Activated effector memory CD4-positive, alpha-beta T cell treated with anti-CD3 and anti-CD28 coated beads, Interleukin-2, amount 50 U/mL, for 16 hours (primary cell): ENCODE measurements around the gene KLHL17.
"Not testable (repeated sequence)": the region's sequence is repeated elsewhere in the genome, so short reads cannot be mapped to it uniquely, and the experiment has no call there.

Experiments used
- DNase-seq: peaks from one replicate; pipeline ENCODE4 v3.0.0-alpha.2; 2020

KLHL17 gene

DNA sequence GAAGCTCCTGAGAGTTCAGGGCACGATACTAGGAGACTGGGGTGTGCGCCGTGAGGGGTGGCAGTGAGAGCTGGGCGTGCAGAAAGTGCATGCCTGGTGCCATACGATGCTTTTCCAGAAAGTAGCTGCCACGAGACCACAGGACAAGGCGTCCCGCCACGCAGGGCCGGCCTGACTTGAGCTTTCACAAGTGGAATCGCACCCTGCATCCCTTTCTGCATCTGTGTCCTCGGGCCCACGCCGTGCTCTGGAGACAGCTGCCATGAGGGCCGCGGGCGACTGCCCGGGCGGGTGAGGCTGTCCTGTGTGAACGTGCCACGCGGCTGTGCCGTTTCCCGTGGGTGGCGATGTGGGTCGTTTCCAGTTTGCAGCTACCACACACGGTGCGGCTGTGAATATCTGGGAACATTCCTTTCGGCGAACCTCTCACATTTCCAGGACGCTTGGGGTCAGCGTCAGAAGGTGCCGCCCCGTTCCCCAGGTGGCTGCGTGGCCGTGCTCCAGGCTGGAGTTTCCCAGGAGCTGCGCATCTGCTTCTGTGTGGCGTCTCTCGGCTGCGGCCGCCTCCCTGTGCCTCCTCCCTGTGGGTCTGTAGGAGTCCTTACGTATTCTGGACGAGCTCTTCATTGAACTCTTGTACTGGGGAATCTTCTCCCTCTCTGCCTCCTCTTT, 22.5 kb downstream of the KLHL17 start:
- no peak for DNase-seq

DNA sequence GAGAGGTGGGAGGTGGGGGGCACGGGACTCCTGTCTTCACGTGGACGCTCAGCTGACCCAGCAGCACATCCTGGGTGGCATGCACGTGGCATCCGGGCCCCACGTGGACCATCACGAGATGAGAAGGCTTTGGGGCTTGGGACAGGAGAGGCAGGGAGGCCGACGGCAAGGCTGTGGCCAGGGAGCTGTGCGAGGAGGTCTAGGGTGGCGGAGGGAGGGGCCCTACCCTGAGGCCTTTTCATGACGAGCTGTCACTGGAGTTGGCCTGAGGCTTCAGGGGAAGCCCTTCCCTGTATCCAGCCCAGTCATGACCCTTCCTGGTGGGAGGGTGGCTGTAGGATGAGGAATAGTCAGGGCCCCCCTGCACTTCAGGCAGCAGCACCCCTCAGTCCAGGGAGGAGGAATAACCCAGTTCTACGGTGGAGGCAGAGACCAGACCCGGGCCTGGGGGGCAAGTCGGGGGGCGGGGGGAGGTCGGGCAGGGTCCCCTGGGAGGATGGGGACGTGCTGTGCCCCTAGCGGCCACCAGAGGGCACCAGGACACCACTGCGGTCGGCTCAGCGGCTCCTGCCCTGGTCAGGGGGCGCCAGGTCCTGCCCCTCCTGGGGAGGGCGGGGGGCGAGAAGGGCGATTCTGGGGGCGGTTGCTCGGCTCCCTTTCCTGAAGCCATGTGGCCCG, 23.6 kb downstream of the KLHL17 start:
- DNase-seq: peak; percentile 88

DNA sequence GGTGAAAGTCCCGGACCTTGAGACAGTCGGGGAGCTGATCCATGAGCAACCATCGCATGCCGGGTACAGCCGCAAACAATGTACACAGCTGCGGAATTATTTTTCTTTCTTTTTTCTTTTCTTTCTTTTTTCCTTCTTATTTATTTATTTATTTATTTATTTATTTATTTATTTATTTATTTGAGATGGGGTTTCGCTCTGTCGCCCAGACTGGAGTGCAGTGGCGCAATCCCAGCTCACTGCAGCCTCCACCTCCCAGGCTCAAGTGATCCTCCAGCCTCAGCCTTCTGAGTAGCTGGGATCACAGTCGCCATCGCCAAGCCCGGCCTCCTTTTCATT, 24.1 kb downstream of the KLHL17 start:
- no peak for DNase-seq

- DNase-seq: no peak
These were observed 24.7 kb downstream of the KLHL17 start for GRCh38 chr1:985126-985525.

DNA sequence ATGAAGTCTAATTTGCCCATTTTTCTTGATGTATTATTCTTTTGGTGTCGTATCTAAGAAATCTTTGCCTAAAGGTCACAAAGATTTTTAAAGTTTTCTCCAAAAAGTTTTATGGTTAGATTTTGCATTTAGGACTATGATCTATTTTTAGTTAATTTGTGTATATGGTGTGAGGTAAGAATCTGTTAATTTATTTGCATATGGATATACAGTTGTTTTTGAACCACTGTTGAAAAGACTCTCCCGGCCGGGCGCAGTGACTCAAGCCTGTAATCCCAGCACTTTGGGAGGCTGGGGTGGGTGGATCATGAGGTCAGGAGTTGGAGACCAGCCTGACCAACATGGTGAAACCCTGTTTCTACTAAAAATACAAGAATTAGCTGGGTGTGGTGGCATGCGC, 27.7 kb downstream of the KLHL17 start:
- not testable (repeated sequence) for DNase-seq

- DNase-seq: not testable (repeated sequence)
These were observed 30.9 kb downstream of the KLHL17 start for GRCh38 chr1:991275-991674.

- no peak for DNase-seq
These were observed 31.5 kb downstream of the KLHL17 start for GRCh38 chr1:991895-992294.

DNA sequence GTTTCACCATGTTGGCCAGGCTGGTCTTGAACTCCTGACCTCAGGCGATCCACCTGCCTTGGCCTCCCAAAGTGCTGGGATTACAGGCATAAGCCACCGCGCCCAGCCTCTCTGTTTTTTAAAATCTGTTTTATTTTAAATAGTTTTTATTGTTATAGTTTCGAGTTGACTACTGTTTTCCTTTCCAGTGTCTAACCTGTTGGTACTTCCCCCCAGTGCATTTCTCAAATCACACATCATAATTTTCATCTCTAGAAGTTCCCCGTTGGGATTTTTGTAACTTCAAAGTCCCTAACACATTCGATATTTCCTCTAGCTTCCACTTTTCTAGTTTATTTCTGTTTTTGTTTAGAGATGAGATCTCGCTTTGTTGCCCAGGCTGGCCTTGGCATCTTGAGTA, 32.0 kb downstream of the KLHL17 start:
- no peak for DNase-seq

DNA sequence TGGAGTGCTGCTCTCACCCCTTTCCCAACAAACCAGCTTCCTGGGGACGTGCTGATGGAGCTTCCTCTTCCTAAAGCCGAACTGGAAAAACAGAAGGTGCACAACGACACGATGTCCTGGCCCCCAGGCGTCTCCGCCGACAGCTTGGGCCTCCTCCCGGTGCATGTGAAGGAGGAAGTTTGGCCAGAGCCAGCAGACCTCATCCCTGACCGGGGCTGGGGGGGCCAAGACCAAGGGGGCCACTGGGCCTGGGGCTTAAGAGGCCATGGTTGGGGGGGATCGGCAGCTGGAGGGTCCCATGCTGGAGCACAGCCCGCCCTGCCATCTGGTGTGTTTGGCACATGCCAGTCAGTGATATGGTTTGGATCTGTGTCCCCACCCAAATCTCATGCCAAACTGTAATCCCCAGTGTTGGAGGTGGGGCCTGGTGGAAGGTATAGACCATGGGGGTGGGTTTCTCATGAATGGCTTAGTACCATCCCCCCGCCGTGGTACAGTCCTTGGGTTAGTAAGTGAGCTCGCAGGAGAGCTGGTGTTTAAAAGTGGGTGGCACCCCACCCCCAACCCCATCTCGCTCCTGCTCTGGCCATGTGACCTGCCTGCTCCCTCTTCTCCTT, 33.1 kb downstream of the KLHL17 start:
- no peak for DNase-seq

GRCh38 chr1:994546-994945, 34.2 kb downstream of the KLHL17 start:
- DNase-seq: not testable (repeated sequence)

DNA sequence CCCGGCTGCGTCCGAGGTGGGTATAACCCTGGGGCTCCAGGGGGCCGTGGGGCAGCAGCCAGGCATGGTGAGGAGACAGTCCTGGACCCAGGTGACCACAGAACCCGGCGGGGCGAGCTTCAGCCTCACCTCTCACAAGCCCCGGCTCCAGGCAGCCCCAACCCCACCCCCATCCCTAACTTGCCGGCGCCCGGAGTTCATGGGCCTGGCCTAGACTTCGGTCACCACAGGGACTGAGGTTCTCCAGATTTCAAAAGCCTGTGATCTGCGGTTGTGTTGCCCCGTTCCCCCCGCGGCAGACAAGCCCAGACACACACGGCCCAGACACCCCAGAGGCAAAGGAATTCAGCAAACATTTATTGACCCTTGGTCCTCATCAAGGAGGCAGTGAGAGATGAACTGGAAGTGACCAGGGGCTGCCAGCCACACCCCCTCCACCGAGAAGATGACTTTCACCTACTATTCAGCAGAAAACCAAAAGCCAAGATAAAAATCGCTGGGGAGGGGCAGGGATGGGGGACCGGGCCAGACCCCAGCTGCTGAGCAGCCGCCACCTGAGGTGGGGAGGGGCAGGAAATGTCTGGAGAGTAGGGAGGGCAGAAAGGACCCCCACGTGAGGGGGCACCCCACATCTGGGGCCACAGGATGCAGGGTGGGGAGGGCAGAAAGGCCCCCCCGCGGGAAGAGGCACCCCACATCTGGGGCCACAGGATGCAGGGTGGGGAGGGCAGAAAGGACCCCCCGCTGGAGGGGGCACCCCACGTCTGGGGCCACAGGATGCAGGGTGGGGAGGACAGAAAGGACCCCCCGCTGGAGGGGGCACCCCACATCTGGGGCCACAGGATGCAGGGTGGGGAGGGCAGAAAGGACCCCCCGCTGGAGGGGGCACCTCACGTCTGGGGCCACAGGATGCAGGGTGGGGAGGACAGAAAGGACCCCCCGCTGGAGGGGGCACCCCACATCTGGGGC, 35.6 kb downstream of the KLHL17 start:
- DNase-seq: no peak

DNA sequence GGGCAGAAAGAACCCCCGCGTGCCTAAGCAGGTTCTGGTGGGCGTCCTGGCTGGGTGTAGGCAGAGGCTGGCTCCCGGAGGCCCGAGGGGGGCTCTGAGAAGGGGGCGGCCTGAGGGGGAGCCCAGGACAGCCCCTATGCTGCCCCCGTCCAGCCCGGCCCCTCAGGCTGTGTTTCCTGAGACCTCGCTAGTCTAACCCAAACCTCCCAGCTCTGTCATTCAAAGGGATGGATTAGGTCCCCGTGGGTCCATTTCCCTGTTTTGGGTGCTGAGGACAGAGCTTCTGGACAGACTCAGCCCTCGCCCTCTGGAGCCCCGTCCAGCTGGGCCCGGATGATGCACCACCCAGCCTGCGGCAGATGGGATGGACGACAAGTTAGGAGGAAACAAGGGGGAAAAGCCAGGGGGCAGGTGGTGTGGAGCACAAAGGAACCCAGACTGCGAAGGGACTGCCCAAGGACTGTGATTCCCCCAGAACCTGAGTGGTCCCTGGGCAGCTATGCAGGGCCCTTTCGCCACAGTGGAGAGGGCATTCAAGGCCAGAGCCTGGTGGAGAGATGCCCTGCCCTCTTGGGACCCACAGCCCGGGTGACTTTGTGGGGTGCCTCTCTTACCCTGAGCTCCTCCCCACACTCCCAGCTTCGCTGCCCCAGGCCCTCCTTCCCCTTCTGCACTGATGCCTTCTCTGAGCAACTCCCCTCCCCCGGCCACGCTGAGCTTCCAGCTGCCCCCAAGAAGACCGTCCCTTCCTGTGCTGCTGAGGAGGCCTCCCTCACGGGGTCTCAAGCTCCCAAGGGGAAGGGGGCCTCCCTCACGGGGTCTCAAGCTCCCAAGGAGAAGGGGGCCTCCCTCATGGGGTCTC, 36.7 kb downstream of the KLHL17 start:
- DNase-seq: no peak

GRCh38 chr1:997713-997992, 37.3 kb downstream of the KLHL17 start:
- no peak for DNase-seq

DNA sequence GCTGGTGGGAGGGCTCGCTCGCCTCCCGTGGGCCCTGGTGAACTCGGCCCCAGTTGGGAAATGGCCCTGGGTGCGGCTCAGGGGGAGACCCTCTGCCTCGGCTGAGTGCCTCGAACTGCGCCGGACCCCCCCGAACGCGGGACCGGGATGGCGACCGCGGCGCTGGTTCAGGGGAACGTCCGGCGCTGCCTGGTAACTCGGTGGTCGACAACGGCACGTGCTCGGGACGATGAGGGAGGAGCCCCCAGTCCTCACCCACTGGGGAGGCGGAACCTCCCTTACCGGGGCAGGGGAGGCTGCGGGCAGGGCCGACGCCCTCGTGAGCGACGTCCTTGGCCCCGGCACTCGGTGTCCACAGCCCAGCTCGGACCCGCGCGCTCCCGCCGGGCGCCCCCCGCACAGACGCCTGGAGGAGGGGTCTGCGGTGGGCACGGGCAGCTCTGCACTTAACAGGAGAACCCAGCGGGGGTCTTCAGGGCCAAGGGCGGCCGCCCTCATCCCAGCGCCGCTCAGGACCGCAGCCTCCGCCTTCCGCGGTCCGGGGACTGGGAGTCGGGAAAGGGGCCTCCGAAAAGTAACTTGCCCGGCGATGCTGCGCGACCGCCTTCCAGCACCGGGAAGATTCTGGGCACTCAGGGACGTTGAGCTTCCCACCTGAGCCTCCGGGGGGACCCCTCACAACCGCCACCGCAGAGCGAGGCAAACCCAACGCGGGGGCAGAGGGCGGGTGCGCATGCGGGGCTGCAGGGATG, 37.8 kb downstream of the KLHL17 start:
- DNase-seq: no peak

- DNase-seq: no peak
These were observed 38.3 kb downstream of the KLHL17 start for GRCh38 chr1:998745-998994.

- DNase-seq: no peak
These were observed 38.8 kb downstream of the KLHL17 start for GRCh38 chr1:998995-999724.

- peak; percentile 84 for DNase-seq
These were observed 39.5 kb downstream of the KLHL17 start, which contains the start of gene HES4 for GRCh38 chr1:999725-1000356. HES4 (minus strand) TSS chr1:1000097; CDS start chr1:999973, 124 bp downstream.

DNA sequence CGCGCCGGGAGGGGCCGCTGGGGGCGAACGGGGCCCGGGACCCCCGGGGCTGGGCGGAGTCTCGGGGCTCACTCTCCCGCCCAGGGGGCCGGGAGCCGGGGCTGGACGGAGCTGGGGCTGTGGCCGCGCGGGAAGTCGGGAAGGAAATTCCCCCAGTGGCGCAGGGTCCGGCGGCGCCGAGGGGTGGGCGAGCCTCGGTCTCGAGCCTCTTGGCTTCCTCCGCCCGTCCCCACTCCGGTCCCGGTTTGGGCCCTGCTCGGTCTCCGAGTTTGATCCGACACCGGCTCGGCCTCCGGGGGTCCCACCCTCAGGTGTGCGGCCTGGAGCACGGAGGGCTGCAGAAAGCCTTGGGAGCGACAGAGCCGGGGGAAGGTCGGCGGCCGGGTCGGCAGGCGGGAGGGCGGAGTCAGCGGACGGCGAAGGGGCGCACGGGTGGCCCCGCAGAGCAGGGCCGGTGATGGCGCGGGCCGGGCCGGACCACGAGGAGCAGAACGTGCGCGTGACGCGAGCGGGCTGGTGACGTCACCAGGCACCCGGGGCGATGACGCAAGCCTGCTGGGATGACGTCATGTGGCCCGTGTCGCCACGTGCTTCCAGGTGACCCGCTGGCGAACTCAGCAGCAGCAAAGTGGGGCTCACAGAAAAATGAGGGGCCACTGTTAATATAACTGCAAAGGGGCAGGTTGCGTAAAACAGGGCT, 40.1 kb downstream of the KLHL17 start:
- DNase-seq: peak; percentile 88

DNA sequence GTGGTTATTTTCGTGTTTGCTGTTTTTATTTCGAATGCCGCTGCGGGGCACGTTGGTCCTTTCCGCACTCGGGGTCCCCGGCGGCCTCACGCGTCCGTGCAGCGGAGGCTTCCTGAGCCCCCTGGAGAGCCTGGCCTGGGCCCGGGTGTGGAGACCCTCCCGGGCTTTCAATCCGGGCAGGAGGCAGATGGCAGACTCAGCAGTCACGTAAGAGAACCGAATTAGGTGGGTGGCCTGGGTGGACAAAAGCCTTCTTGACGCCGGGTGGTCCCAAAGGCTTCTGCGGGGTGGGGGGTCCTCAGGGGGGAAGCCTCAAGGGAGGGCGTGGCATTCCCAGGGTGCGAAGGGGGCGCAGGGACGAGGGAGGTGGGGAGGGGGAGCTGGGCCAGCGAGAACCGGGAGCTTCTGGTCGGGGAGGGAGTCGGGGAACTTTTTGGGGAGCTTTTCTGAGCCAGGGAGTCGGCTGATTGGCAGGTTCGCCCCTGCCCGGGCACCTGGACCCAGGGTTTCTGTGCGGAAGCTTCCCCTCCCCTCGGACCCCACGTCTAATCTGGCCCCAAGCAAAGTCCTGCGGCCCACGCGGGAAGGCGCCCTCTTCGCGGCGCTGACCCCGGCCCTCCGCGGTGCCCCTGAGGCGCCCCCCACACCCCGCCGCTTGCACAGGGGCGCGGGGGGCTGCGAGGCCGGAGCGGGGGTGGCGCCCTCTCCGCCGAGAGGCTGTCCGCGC, 40.8 kb downstream of the KLHL17 start:
- no peak for DNase-seq
